Adipose tissue (tissue), 3 donors: Measurements from ENCODE around the gene ENTPD6. TPM values are rescaled to one million over a fixed set of nuclear protein-coding genes. Genes with fewer than 3 reads are reported as not detected.
"Not testable (repeated sequence)": the region's sequence is repeated elsewhere in the genome, so short reads cannot be mapped to it uniquely, and the experiment has no call there.

ENCODE experiments used
- H3K27ac ChIP-seq: one replicate; pipeline ENCODE4 v1.5.1; 2013; ENCODE audit warnings: low read depth, low read length
- WGBS, 3 donors: extraction: QIAGEN DNeasy Blood & Tissue Kit; methylation state at CpG; one replicate each; pipeline ENCODE4 v1.1.7; 2013; 5-methylcytosine and 5-hydroxymethylcytosine counted together
- polyA plus RNA-seq, 3 donors: library from polyadenylated mRNA; stranded (reverse); fragments of 200-250 nt; gene quantifications; one replicate each; pipeline ENCODE4 v1.2.3, GENCODE V29; 2013
- donor health status: healthy with polysubstance abuse.
- donor health status: Bipolar disorder and iron deficiency.
- donor health status: healthy.

ENTPD6 gene
- polyA plus RNA-seq, 3 donors: 38.5 to 47.8 (median 42.4) TPM

GRCh38 chr20:25259788-25260254 is 64.3 kb downstream of the ENTPD6 start:
- H3K27ac ChIP-seq: no peak overlapping the region
- WGBS, 3 donors: 92 to 94% (median 93%) methylated on average over 9 of the region's 9 CpGs

- WGBS, 3 donors: 92 to 97% (median 96%) methylated on average over 15 to 16 of the region's 16 CpGs
- H3K27ac ChIP-seq: not testable (repeated sequence)
Observed at GRCh38 chr20:25260770-25261437, 65.4 kb downstream of the ENTPD6 start.

- no peak overlapping the region for H3K27ac ChIP-seq
Observed at GRCh38 chr20:25269057-25269832, 73.7 kb downstream of the ENTPD6 start.

GRCh38 chr20:25269833-25270170 is 74.3 kb downstream of the ENTPD6 start:
- 97 to 98% (median 97%) methylated on average over 6 of the region's 6 CpGs for WGBS, 3 donors
- no peak overlapping the region for H3K27ac ChIP-seq

More at GRCh38 chr20:25269057-25269832, 73.7 kb downstream of the ENTPD6 start:
- WGBS, 3 donors: 86 to 91% (median 89%) methylated on average over 11 of the region's 11 CpGs

- 70 to 92% (median 91%) methylated on average over 12 of the region's 12 CpGs for WGBS, 3 donors
- H3K27ac ChIP-seq: no peak overlapping the region
Observed at GRCh38 chr20:25270829-25271251, 75.3 kb downstream of the ENTPD6 start.

GRCh38 chr20:25271486-25272222 is 76.1 kb downstream of the ENTPD6 start:
- H3K27ac ChIP-seq: no peak overlapping the region

GRCh38 chr20:25272223-25273000 is 76.9 kb downstream of the ENTPD6 start:
- H3K27ac ChIP-seq: no peak overlapping the region
- 89 to 93% (median 92%) methylated on average over 19 of the region's 19 CpGs for WGBS, 3 donors

More at GRCh38 chr20:25271486-25272222, 76.1 kb downstream of the ENTPD6 start:
- WGBS, 3 donors: 95 to 96% (median 95%) methylated on average over 13 of the region's 13 CpGs

GRCh38 chr20:25273046-25273445 is 77.5 kb downstream of the ENTPD6 start:
- WGBS, 3 donors: 89 to 94% (median 90%) methylated on average over 10 of the region's 10 CpGs
- H3K27ac ChIP-seq: no peak overlapping the region

GRCh38 chr20:25273541-25274358 is 78.2 kb downstream of the ENTPD6 start:
- no peak overlapping the region for H3K27ac ChIP-seq
- WGBS, 3 donors: 89 to 95% (median 90%) methylated on average over 20 of the region's 20 CpGs

- 92 to 97% (median 95%) methylated on average over 20 of the region's 20 CpGs for WGBS, 3 donors
- H3K27ac ChIP-seq: no peak overlapping the region
Observed at GRCh38 chr20:25274481-25274880, 79.0 kb downstream of the ENTPD6 start.

GRCh38 chr20:25274891-25275812 is 79.6 kb downstream of the ENTPD6 start:
- WGBS, 3 donors: 92 to 94% (median 94%) methylated on average over 32 of the region's 32 CpGs

GRCh38 chr20:25275813-25276532 is 80.5 kb downstream of the ENTPD6 start:
- H3K27ac ChIP-seq: no peak overlapping the region
- WGBS, 3 donors: 96 to 98% (median 97%) methylated on average over 19 to 20 of the region's 20 CpGs

More at GRCh38 chr20:25274891-25275812, 79.6 kb downstream of the ENTPD6 start:
- H3K27ac ChIP-seq: no peak overlapping the region
